Effector memory CD8-positive, alpha-beta T cell (primary cell): ENCODE results near the gene CDC42EP3.

ENCODE experiments used
- ATAC-seq: fragments of 150-1000 bp; cut with Tn5 transposase; replicated peaks from 2 replicates; pipeline ENCODE4 v1.10.0; 2021; ENCODE audit warnings: mild to moderate bottlenecking, moderate library complexity
- DNase-seq, 3 experiments: peaks; one replicate each; pipeline ENCODE4 v3.0.0; 2021
- H3K27ac Mint-ChIP-seq, 2 donors: one replicate each; pipeline ENCODE4 v1.8.0; 2022; ENCODE audit warnings: mild to moderate bottlenecking in 2 of 2, mixed read lengths in 2 of 2, moderate library complexity in 2 of 2
- H3K27me3 Mint-ChIP-seq, 2 donors: one replicate each; pipeline ENCODE4 v1.8.0; 2022; ENCODE audit warnings: mixed read lengths in 2 of 2
- H3K36me3 Mint-ChIP-seq: one replicate; pipeline ENCODE4 v1.8.0; 2022; ENCODE audit warnings: mild to moderate bottlenecking, moderate library complexity, mixed read lengths; ENCODE audit not compliant: insufficient read depth
- H3K4me1 Mint-ChIP-seq, 2 donors: one replicate each; pipeline ENCODE4 v1.8.0; 2022; ENCODE audit warnings: low read depth in 2 of 2, mixed read lengths in 2 of 2
- H3K4me3 Mint-ChIP-seq, 2 donors: one replicate each; pipeline ENCODE4 v1.8.0; 2022; ENCODE audit warnings: mild to moderate bottlenecking in 2 of 2, mixed read lengths in 2 of 2, moderate library complexity in 2 of 2
- H3K9me3 Mint-ChIP-seq, 2 donors: one replicate each; pipeline ENCODE4 v1.8.0; 2022; ENCODE audit warnings: mixed read lengths in 2 of 2

The CDC42EP3 gene

DNA sequence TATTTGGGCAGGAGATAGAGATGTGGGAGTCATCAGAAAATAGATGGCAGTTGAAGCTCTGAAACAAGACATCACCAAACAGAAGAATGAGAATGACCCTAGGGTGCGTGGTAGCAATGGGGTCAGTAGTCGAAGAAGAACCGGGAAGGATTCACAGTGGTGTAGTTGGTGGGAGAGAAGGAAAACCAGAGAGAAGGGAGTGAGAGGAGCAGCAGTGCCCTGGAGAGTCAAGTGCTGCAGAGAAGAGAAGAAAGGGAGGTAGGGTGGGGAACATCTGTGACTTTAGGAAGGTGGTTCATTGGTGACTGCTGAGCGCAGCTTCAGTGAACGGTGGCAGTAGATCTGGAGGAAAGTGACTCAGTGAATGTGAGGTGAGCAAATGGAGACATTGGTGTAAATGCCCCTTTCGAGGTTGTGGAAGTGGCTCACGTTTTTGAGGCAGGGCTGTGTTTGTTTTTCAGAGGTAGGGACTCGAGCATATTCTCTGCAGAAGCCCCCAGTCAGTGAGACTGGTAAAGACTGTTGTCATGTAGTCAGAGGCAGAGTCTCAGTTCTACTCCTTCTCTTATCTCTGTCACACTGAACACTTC lies 36.4 kb downstream of the CDC42EP3 start:
- Mint-ChIP-seq H3K9me3 (no peaks in the 10 kb centered on the region), H3K27me3 (no peaks in the 10 kb centered on the region)

DNA sequence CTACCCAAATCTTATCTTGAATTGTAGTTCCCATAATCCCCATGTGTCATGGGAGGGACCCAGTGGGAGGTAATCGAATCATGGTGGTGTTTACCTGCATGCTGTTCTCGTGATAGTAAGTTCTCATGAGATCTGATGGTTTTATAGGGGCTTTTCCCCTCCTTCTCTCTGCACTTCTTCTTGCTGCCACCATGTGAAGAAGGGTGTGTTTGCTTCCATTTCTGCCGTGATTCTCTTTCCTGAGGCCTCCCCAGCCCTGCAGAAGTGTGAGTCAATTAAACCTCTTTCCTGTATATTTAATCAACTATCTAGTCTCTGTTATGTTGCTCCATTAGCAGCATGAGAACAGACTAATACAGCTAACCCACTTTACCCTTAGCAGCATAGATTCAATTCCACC lies 37.6 kb downstream of the CDC42EP3 start:
- Mint-ChIP-seq H3K27me3 (no peaks in the 10 kb centered on the region), H3K4me3 (peak overlapping the region; percentile 53 to 55), H3K36me3 (peaks cover 28% of the 10 kb centered on the region), H3K4me1 (peaks cover 67 to 80% of the 10 kb centered on the region in 2 donors), H3K27ac (peak overlapping the region; percentile 92 to 97), H3K9me3 (no peaks in the 10 kb centered on the region)
- no peak for ATAC-seq
- DNase-seq, result no peak

More for the DNA sequence above, 36.4 kb downstream of the CDC42EP3 start:
- DNase-seq, result no peak
- ATAC-seq, result peak; percentile 7
- Mint-ChIP-seq H3K36me3 (peaks cover 27% of the 10 kb centered on the region), H3K4me3 (peak overlapping the region; percentile 53 to 55), H3K4me1 (peaks cover 64 to 80% of the 10 kb centered on the region in 2 donors), H3K27ac (peak overlapping the region; percentile 92 to 97)

DNA sequence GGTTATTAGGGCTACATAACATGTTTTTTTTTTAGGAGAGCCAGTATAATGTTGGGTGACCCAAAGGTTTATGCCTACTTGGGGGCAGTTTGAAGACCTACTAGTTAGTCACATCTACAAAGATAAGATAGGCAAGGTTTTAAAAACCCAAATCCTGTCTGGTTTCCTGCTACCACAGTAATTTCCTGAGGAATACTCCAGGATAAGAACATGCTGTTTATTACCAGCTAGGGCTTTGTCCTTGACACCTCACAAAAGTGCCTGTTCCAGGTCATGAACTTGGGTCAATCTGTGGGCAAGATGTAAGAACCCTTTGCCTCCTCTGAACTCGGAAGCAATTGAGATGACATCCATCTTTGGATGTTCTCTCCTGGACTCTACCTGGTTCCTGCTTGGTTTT lies 38.2 kb downstream of the CDC42EP3 start:
- Mint-ChIP-seq H3K27ac (peak overlapping the region; percentile 72 to 97), H3K9me3 (no peaks in the 10 kb centered on the region), H3K4me3 (no peak overlapping the region), H3K27me3 (no peaks in the 10 kb centered on the region), H3K4me1 (peaks cover 63 to 75% of the 10 kb centered on the region in 2 donors), H3K36me3 (peaks cover 28% of the 10 kb centered on the region)
- ATAC-seq, result no peak
- no peak for DNase-seq

DNA sequence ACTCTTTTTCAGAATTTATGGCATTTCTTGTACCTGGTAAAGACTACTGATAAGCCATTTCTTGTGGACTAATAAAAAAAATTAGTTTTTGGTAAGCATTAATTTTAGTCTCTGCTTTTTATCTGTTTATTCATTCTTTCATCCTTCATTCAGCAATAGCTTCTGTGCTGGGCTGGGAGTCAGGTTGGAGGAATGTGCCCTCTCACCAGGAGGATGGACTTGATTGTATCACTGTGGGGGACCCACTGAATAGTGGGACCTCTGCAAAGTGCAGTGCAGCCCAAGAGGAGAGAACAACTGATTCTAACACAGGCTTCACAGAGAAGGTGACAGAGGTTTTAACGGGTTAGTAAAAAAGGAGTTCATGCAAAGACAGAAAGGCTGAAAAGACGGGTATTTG lies 39.1 kb downstream of the CDC42EP3 start:
- ATAC-seq (no peak), DNase-seq (no peak)
- Mint-ChIP-seq H3K27ac (peak overlapping the region in 1 of 2 donors; percentile 97), H3K4me1 (peaks cover 57 to 67% of the 10 kb centered on the region in 2 donors), H3K4me3 (no peak overlapping the region), H3K27me3 (no peaks in the 10 kb centered on the region), H3K36me3 (peaks cover 35% of the 10 kb centered on the region), H3K9me3 (no peaks in the 10 kb centered on the region)

DNA sequence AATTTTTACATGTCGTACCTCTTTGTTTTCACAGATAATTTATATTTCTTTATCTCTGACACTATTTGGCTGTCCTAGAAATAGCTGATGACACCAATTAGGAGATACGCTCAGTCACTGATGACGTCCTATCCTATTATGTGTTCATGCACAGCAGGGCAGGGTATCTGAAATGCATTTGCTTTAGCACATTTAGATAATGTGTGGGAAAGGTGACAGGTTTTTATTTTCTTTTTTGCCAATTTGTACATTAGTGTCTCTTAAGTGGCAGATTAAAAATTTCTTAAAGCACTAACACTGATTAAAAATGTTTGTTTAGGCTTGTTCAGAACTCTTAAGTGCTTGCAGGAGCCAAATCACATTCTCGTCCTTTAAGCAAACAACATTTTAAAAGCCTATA lies 39.7 kb downstream of the CDC42EP3 start:
- Mint-ChIP-seq H3K4me3 (no peak overlapping the region), H3K27ac (no peak overlapping the region), H3K4me1 (peaks cover 56 to 67% of the 10 kb centered on the region in 2 donors), H3K36me3 (peaks cover 36% of the 10 kb centered on the region), H3K27me3 (no peaks in the 10 kb centered on the region), H3K9me3 (no peaks in the 10 kb centered on the region)
- DNase-seq (no peak), ATAC-seq (no peak)

DNA sequence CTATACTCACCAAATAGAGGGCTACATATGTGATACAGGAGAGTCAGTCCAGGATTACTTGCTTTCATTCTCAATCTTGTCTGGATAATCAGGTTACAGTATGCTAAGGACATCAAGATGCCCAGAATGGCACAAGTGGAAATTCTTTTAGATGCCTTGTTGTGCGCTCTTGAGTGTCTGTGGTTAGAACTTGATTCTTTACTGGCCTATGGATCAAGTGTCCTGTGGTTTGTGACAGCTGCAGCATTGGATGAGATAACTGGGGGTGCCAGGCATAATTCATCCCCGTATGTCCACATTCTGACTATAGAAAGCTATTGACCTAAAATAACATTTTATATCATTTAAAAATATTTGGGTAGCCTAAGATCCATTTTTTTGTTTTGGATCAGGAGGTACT lies 40.1 kb downstream of the CDC42EP3 start:
- H3K27ac Mint-ChIP-seq, result no peak overlapping the region
- peaks cover 56 to 67% of the 10 kb centered on the region in 2 donors for H3K4me1 Mint-ChIP-seq
- ATAC-seq (no peak), DNase-seq (no peak)
- H3K36me3 Mint-ChIP-seq, result peaks cover 35% of the 10 kb centered on the region
- H3K4me3 Mint-ChIP-seq, result peak overlapping the region in 1 of 2 donors; percentile 1
- H3K9me3 Mint-ChIP-seq, result no peaks in the 10 kb centered on the region
- H3K27me3 Mint-ChIP-seq, result no peaks in the 10 kb centered on the region

DNA sequence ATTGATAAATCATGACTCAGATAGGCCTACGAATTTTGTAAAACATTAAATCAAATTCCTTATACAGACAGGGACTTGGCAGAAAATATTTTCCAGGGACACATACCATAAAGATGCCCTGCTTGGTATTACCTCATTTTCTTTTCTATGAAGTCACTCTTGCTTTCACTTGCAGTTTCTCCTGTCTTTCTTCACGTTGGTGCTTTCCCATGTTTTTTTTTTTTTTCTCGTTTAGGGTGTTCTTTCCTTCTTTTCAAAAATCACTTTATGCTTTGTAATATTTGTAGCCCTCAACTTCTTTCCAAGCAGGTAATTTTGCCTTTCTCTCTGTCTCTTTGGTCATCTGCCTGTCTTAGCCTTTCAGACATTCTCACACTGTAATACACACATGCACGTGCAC lies 40.7 kb downstream of the CDC42EP3 start:
- no peak for DNase-seq
- Mint-ChIP-seq H3K27ac (no peak overlapping the region), H3K36me3 (peaks cover 34% of the 10 kb centered on the region), H3K27me3 (no peaks in the 10 kb centered on the region), H3K4me1 (peaks cover 56 to 67% of the 10 kb centered on the region in 2 donors), H3K9me3 (no peaks in the 10 kb centered on the region), H3K4me3 (peak overlapping the region in 1 of 2 donors; percentile 1)
- ATAC-seq, result no peak

DNA sequence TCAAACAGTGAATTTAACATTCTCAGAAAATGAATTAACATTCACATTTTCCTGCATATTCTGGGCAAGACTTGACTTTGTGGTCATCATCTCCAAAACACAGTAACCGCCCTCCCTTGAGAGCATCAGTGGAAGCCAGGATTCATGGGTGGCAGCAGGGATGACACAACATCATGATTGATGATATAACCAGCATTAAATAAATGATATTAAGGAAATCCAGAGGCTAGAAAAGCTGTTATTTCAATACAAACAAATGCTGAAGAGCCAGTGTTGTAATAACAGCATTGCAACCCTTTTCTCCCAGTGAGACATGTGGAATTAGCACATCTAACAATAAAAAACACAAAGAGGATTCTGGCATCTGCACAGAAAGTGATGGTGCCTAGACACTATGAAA lies 41.1 kb downstream of the CDC42EP3 start:
- Mint-ChIP-seq H3K9me3 (no peaks in the 10 kb centered on the region), H3K27ac (no peak overlapping the region), H3K36me3 (peaks cover 29% of the 10 kb centered on the region), H3K4me1 (peaks cover 57 to 67% of the 10 kb centered on the region in 2 donors), H3K27me3 (no peaks in the 10 kb centered on the region), H3K4me3 (no peak overlapping the region)
- DNase-seq (no peak), ATAC-seq (no peak)

DNA sequence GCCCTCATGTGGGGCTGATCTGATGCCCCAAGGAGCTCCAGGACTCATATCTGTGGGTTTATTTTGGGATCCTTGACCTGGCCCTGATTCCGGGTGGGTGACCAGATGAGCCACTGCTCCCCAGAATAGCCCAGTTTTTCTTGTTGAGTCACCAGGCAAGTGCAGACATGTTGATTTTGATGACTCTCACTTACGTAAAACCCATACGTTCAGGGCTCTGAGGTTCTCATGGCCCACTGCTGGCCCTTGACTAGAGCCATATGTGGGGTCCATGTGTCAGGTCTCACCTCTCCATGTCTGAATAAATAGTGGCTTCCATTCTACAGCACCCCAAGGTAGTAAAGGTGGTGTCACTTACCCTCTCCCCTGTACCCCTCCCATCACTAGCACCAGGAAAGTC lies 41.9 kb downstream of the CDC42EP3 start:
- no peak for DNase-seq
- no peak for ATAC-seq
- no peak overlapping the region for H3K4me3 Mint-ChIP-seq
- no peaks in the 10 kb centered on the region for H3K27me3 Mint-ChIP-seq
- no peaks in the 10 kb centered on the region for H3K9me3 Mint-ChIP-seq
- H3K36me3 Mint-ChIP-seq, result peaks cover 23% of the 10 kb centered on the region
- H3K4me1 Mint-ChIP-seq, result peaks cover 57 to 67% of the 10 kb centered on the region in 2 donors
- no peak overlapping the region for H3K27ac Mint-ChIP-seq

DNA sequence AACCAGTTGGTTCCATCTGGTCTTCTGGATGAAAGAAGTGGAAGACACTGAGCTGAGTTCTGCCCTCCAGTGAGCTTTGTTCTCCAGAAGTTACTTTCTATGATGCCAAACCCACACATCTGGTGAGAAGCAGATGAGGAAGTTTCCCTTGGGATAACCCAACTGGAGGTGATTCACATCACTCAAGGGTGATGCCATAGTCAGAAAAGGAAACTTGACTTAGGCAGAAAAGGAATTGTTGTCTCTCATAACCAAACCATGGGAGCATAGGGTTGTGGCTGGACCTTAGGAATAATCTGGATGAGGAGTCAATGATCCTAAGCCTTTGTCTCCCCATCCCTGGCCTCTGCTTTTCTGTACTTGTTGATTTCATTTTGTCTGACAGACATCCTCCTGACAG lies 43.7 kb downstream of the CDC42EP3 start:
- no peak for DNase-seq
- peaks cover 64 to 67% of the 10 kb centered on the region in 2 donors for H3K4me1 Mint-ChIP-seq
- no peaks in the 10 kb centered on the region for H3K27me3 Mint-ChIP-seq

DNA sequence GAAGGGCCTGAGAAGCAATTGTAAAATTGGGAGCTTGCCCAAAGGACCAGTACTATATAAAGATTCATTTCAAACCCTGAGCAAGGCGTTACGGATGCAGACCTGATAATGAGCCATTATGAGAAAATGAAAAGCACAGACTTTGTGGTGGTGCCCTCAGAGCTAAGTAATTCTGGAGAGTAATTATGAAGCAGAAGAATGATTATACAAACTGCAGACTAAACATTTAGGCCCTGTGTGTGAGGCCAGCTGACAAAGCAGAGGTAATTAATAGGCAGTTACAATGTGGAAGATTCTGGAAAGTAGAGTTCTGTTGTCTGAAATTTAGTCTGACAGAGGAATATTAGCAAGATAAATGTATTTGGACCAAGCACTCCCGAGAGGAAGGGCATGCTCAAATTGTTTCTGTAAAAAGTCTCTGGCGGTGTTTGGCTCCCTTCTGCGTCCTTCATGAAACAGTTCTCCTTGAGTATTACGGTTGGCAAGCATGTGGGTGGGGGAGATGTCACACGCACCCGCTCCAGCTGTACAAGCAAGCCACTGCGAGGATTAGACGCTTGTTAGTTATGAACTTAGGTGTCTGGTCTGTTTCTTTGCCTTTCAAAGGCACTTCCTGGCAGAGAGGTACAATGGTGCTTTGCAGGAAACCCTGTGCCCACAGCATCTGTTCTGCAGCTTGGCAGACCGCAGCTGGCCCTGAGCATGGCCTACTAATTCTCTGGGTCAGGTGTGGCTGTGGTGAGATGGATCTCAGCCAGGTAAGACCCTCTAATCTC lies 45.5 kb downstream of the CDC42EP3 start:
- peak; percentile 84 for ATAC-seq
- Mint-ChIP-seq H3K9me3 (no peaks in the 10 kb centered on the region), H3K4me1 (peaks cover 67 to 68% of the 10 kb centered on the region in 2 donors), H3K4me3 (peak overlapping the region; percentile 62 to 69), H3K27ac (peak overlapping the region; percentile 84 to 91), H3K36me3 (peaks cover 19% of the 10 kb centered on the region), H3K27me3 (no peaks in the 10 kb centered on the region)
- peak; percentile 58 to 64 (median 63) for DNase-seq

More for the DNA sequence above, 43.7 kb downstream of the CDC42EP3 start:
- Mint-ChIP-seq H3K9me3 (no peaks in the 10 kb centered on the region), H3K4me3 (no peak overlapping the region), H3K27ac (peak overlapping the region; percentile 84 to 91), H3K36me3 (peaks cover 20% of the 10 kb centered on the region)
- ATAC-seq, result no peak

DNA sequence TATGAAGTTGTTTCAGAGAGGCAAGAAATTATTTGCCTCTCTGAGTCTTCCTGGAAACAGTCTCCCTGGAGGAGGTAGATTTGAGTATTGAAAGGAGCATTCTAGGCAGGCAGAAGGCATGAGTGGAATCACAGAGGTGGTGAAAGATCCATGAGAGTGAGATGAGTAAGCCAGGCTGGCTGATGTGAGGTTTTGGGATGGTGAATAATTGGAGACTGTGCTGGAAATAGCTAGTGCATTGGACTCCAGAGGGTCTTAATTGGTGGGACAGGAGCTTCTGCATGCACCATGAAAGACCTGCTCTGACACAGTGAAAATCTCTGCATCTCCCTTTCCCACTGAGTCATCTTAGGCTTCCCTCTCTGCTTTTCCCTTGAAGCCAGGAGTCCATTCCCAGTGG lies 46.3 kb downstream of the CDC42EP3 start:
- ATAC-seq, result no peak
- no peaks in the 10 kb centered on the region for H3K27me3 Mint-ChIP-seq
- DNase-seq, result no peak
- peak overlapping the region; percentile 84 to 91 for H3K27ac Mint-ChIP-seq
- peaks cover 66 to 70% of the 10 kb centered on the region in 2 donors for H3K4me1 Mint-ChIP-seq
- no peaks in the 10 kb centered on the region for H3K9me3 Mint-ChIP-seq
- H3K4me3 Mint-ChIP-seq, result peak overlapping the region; percentile 62 to 69
- H3K36me3 Mint-ChIP-seq, result peaks cover 18% of the 10 kb centered on the region

DNA sequence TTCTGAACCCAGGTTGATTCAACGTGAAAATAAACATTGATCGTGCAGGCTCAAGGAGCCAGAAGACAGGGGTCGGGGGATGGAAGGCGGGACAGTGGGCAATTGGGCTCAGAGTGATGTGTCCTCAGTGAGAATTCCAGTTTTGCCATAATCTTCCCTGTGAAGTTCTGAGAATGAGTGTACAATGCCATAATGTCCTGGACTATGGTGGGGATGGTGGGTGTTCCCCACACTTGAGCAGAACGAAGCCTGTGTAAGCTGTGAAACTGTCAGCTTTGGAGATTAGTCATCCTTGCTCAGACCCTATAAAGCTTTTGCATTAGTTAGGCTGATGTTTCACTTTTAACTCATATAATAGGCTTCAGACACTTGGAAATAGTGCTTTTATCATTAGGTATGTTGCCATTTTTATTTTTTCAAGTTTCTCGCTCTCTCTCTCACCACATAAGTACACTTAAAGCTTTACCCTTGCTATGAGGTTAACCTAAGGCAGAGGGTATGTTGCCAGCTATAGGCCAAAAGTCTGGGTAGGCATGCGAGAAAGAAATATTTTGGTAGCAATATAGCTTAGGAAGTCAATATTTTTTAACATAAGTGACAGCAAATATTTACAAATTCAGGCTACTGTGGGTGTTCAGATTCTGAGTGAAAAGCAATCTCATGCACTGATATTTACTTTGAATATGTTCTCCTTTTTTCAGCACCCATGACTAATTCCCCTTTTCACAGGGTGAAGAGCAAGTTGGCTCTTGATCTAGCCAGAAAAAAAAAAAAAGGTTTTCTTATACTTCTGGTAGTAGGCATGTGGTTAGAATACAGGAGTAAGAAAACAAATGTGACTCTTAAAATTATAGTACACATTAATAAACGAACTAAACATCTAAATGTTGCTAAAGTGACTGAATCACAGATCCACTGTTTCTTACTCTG lies 47.2 kb downstream of the CDC42EP3 start:
- H3K4me1 Mint-ChIP-seq, result peaks cover 63 to 71% of the 10 kb centered on the region in 2 donors
- H3K27me3 Mint-ChIP-seq, result no peaks in the 10 kb centered on the region
- H3K4me3 Mint-ChIP-seq, result peak overlapping the region; percentile 62 to 69
- DNase-seq (peak; percentile 24 to 27 (median 26)), ATAC-seq (peak; percentile 64)
- H3K27ac Mint-ChIP-seq, result peak overlapping the region; percentile 84 to 91
- peaks cover 18% of the 10 kb centered on the region for H3K36me3 Mint-ChIP-seq
- H3K9me3 Mint-ChIP-seq, result no peaks in the 10 kb centered on the region
